GM23248 (cell line): ENCODE measurements around the gene ADAM17.

Source experiments
- EZH2 ChIP-seq: fragments of 200-600 bp; sonication (generic); IDR thresholded peaks from 2 replicates; pipeline ENCODE4 v1.6.1; 2018; ENCODE audit warnings: antibody characterized with exemption, mild to moderate bottlenecking; ENCODE audit not compliant: insufficient read depth, poor library complexity, severe bottlenecking
- EZH2phosphoT487 ChIP-seq: fragments of 200-600 bp; sonication (generic); IDR thresholded peaks from 2 replicates; pipeline ENCODE4 v1.6.1; 2018; ENCODE audit warnings: antibody characterized with exemption, moderate library complexity, mild to moderate bottlenecking, low read depth; ENCODE audit not compliant: insufficient read depth

- no peak for TF ChIP-seq EZH2phosphoT487
- no peak for TF ChIP-seq EZH2
Measured at GRCh38 chr2:9555297-9556120, at the start of gene ADAM17.
